GM18951 (cell line): ENCODE data around the gene F3.

Source experiments
- POLR2A ChIP-seq: IDR thresholded peaks from 4 replicates; pipeline ENCODE4 v1.6.1; 2011; ENCODE audit warnings: mild to moderate bottlenecking; ENCODE audit not compliant: insufficient read length, insufficient read depth; ENCODE audit errors: extremely low read depth
- in situ Hi-C: fragments of 300-500 bp; cut with MboI; formaldehyde crosslinking; loops from one replicate; pipeline ENCODE4 v1.12.0; 2022; ENCODE audit warnings: low sequenced_read_pairs, mixed read lengths, inconsistent platforms; ENCODE audit not compliant: unreplicated experiment

The F3 gene

GRCh38 chr1:94528826-94529225, 12.7 kb downstream of the F3 start:
- TF ChIP-seq POLR2A: no peak
- in situ Hi-C loops: no loop called here

GRCh38 chr1:94528299-94528698, 13.3 kb downstream of the F3 start:
- no peak for TF ChIP-seq POLR2A
- in situ Hi-C loops: no loop called here

GRCh38 chr1:94527447-94528031, 14.0 kb downstream of the F3 start:
- no peak for TF ChIP-seq POLR2A
- in situ Hi-C loops: no loop called here

DNA sequence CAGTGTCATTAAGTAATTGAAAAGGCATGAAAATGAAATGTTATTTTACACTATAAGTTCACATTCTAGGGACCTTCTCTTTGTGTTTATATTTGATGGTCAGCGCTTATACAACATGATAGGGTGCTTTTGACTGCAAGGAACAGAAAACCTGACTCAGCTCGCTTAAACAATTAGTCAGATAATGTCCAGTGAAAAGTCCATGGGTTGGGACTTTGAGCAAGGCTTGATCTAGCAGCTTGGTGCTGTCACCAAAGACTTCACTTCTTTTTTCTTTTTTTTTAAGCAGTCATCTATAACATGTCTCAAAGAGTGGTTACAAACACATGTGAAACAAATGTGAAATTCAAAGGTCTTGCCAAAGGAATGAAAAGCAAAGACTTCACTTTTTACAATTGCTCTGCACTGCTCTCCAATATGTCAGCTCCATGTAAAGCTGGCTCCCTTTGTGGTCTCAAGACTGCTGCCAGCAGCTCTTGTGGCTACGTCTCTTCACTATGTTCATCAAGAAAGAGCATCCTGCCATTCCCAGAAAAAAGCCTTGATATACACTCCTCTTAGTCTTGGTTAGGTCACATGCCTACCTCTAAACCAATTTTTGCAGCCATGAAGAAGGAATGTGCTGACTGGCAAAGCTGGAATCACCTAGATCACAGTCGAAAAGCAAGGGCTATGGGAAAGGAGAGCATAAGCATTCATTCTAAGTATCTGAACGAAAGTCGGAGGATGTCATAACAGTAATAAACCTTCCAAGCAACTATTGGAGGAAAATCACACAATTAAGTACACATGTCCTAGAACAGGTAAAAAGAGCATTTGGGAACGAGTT, 15.2 kb downstream of the F3 start:
- no peak for TF ChIP-seq POLR2A
- in situ Hi-C loops: no loop called here

DNA sequence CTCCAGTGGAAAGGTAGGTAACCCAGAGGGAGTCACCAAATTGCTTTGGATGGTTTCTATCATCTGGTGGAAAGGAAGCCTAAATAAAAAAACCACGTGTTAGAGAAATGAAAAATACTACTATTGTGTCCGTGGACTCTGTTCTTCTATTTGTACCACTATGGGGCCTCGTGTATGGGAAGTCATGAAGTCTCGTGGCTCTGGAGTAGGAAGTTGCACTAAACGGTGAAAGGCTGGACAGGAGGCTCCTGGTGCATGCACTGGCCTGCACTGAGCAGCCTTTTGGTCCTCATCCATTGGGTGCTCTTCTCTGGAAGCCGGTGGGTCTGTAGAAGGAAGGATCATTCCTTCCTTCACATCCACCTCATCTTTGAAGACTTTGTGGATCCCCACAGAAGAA, 17.0 kb downstream of the F3 start:
- in situ Hi-C loops: no loop called here
- no peak for TF ChIP-seq POLR2A

- in situ Hi-C loops: no loop called here
- no peak for TF ChIP-seq POLR2A
Measured at GRCh38 chr1:94522304-94522703, 19.3 kb downstream of the F3 start.

DNA sequence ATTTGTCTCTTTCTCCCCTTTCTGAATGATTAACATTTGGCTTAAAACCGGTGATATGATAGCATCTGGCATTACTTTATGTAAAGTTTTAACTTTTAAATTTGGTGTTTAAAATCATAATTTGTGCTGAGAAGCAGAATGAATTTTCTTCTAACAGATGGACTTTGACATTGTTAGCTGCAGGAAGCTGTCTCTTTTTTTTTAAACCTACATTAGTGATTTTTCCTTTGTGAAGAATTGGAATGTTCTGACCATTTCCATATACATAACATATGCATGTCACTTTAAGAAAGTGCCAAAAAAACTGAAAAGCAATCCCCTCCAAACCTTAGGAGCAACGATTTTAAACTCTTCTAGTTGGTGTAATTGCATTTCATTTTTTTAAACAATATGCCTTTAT, 22.2 kb downstream of the F3 start:
- no peak for TF ChIP-seq POLR2A
- in situ Hi-C loops: no loop called here

- in situ Hi-C loops: no loop called here
- TF ChIP-seq POLR2A: no peak
Measured at GRCh38 chr1:94515296-94515947, 26.1 kb downstream of the F3 start.

DNA sequence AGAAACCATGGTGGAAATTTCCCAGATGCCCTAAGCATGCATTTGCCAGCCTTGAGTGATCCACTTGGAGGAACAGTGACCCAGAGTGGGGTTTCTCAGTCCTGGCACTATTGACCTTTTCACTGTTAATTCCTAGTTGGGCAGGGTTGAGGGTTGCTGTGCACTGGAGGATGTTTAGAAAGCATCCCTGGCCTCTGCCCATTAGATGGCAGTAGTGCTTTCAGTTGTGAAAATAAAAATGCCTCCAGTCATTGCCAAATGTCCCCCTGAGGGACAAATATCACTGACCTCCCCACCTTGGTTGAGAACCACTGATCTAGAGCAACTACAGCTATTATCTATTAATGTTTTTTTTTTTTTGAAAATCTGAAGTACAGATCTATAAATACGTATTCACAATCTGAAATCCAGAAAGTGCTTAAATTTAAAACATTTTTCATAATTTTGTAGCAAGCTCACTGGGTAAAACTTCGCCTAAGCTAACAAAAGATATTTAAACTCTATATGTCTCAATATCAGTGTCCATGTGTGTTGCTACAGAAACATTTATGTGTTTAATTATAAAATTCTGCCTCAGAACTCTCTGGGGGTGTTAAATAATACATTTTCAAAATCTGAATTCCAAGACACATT, 27.3 kb downstream of the F3 start:
- in situ Hi-C loops: no loop called here

GRCh38 chr1:94512816-94513215, 28.7 kb downstream of the F3 start:
- in situ Hi-C loops: no loop called here
- TF ChIP-seq POLR2A: no peak

More for the DNA sequence above, 27.3 kb downstream of the F3 start:
- no peak for TF ChIP-seq POLR2A

DNA sequence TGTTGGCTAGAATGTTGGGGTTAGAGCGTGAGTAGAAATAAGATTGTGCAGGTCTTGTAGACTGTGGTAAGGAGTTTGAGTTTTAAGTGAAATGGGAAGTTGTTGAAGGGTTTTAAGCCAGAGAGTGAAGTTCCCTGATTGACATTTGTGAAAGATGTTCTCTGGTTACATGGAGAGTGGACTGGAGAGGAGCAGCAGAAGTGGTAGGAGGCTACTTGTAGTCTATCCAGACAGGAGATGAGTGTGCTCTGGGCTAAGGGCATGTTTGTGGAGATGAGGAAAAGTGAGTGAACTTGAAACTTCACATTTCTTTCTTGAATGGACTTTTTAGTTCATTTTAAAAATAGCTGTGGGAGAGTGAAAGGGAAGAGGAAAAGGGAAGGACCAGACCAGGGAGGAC, 37.0 kb downstream of the F3 start:
- in situ Hi-C loops: no loop called here
- no peak for TF ChIP-seq POLR2A

GRCh38 chr1:94503153-94503552, 38.4 kb downstream of the F3 start:
- in situ Hi-C loops: no loop called here
- TF ChIP-seq POLR2A: no peak

DNA sequence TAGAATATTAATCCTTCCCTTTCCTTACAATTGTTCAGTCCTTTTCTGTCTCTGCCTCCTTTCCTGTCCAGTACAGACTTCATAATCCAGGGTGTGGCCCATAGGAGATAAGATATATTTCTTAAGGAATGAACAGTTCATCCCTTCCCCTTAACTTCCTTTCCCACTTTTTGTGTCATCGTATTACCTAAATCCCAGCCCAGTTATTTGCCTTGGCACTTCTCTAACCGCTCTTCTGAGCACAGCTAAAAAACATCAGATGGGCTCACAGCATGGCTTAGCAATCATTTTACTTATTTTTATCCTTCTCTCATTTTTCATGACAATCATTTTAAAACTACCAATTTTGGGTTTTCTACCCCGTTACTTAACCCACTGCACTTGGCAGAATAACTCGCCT, 39.6 kb downstream of the F3 start:
- no peak for TF ChIP-seq POLR2A
- in situ Hi-C loops: no loop called here

DNA sequence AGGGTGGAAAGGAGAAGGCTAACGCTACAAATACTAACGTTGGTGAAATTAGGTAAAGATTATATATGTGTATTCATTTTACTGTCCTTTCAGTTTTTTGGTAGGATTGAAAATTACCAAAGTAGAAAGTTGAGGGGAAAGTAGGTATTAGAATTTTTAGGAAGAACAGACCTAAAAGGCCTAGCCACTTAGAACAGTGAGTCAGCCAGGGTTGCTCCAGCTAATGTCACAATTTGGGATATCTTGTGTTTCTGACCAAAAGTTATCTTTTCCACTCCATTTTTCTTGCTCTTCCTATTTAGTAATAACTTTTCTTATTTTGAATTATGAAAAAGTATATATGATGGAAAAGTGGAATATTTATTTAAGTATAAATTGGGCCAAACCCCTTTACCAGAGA, 40.1 kb downstream of the F3 start:
- in situ Hi-C loops: no loop called here

More for the DNA sequence above, 40.1 kb downstream of the F3 start:
- no peak for TF ChIP-seq POLR2A
